Hepatocyte (in vitro differentiated cells): ENCODE data around the gene BPIFA2. TPM values are rescaled to one million over a fixed set of nuclear protein-coding genes. Genes with fewer than 3 reads are reported as not detected.
"Not testable (repeated sequence)": the region's sequence is repeated elsewhere in the genome, so short reads cannot be mapped to it uniquely, and the experiment has no call there.

Experiments used
- DNase-seq: peaks from one replicate; pipeline ENCODE4 v3.0.0-alpha.2; 2016; ENCODE audit warnings: low spot score
- H2AFZ ChIP-seq: fragments of 200-600 bp; sonication (generic); 2 replicates; pipeline ENCODE4 v1.6.0; 2016; ENCODE audit warnings: antibody characterized with exemption, mild to moderate bottlenecking
- H3K27ac ChIP-seq: fragments of 200-600 bp; sonication (generic); 2 replicates; pipeline ENCODE4 v1.5.1; 2016; ENCODE audit warnings: mild to moderate bottlenecking
- H3K27me3 ChIP-seq: fragments of 200-600 bp; sonication (generic); 2 replicates; pipeline ENCODE4 v1.6.1; 2016
- H3K36me3 ChIP-seq: fragments of 200-600 bp; sonication (generic); replicated peaks from 2 replicates; pipeline ENCODE4 v1.5.1; 2016; ENCODE audit warnings: low read depth; ENCODE audit not compliant: insufficient read depth
- H3K4me1 ChIP-seq: fragments of 200-600 bp; sonication (generic); 2 replicates; pipeline ENCODE4 v1.5.1; 2016; ENCODE audit warnings: mild to moderate bottlenecking, moderate library complexity; ENCODE audit not compliant: insufficient read depth
- H3K4me2 ChIP-seq: fragments of 200-600 bp; sonication (generic); 2 replicates; pipeline ENCODE4 v1.6.0; 2016
- H3K4me3 ChIP-seq: fragments of 200-600 bp; sonication (generic); 2 replicates; pipeline ENCODE4 v1.5.1; 2016; ENCODE audit warnings: mild to moderate bottlenecking
- H3K79me2 ChIP-seq: fragments of 200-600 bp; sonication (generic); 2 replicates; pipeline ENCODE4 v1.6.0; 2017; ENCODE audit warnings: mild to moderate bottlenecking
- H3K9me2 ChIP-seq: fragments of 200-600 bp; sonication (generic); replicated peaks from 2 replicates; pipeline ENCODE4 v1.6.0; 2017; ENCODE audit warnings: mild to moderate bottlenecking; ENCODE audit not compliant: insufficient read depth
- H3K9me3 ChIP-seq: fragments of 200-600 bp; sonication (generic); 2 replicates; pipeline ENCODE4 v1.5.1; 2016; ENCODE audit warnings: low read depth, mild to moderate bottlenecking
- H4K20me1 ChIP-seq: fragments of 200-600 bp; sonication (generic); 2 replicates; pipeline ENCODE4 v1.6.0; 2016; ENCODE audit warnings: mild to moderate bottlenecking; ENCODE audit not compliant: insufficient read depth, poor library complexity, severe bottlenecking
- EZH2 ChIP-seq: fragments of 200-600 bp; sonication (generic); IDR thresholded peaks from 2 replicates; pipeline ENCODE4 v1.6.1; 2016; ENCODE audit warnings: antibody characterized with exemption, mild to moderate bottlenecking, borderline replicate concordance
- EZH2phosphoT487 ChIP-seq: fragments of 200-600 bp; sonication (generic); IDR thresholded peaks from one replicate; pipeline ENCODE4 v1.6.1; 2018; ENCODE audit warnings: antibody characterized with exemption, mild to moderate bottlenecking, low read depth, moderate library complexity; ENCODE audit not compliant: unreplicated experiment, severe bottlenecking
- WGBS: methylation state at CpG from one replicate; pipeline ENCODE4 v1.1.6; 2016; ENCODE audit warnings: low lambda C conversion rate; ENCODE audit errors: missing lambda C conversion rate; 5-methylcytosine and 5-hydroxymethylcytosine counted together
- polyA plus RNA-seq: library from polyadenylated mRNA; unstranded; fragments of >200 nt; fragmentation: Nextera tagmentation; extraction: Ambion mirVana; gene quantifications from 2 replicates; pipeline ENCODE4 v1.2.1, GENCODE V29; 2016
- total RNA-seq: library from RNA; depleted of rRNA; stranded (reverse); fragments of >200 nt; gene quantifications from 2 replicates; pipeline ENCODE4 v1.2.3, GENCODE V29; 2014
- TF ChIP-seq, protein P1 (sequence below): fragments of 200-600 bp; sonication (generic); IDR thresholded peaks from 2 replicates; pipeline ENCODE4 v1.5.1; 2016; ENCODE audit warnings: antibody characterized with exemption, mild to moderate bottlenecking; ENCODE audit not compliant: poor library complexity

The BPIFA2 gene
- total and polyA plus RNA-seq, 2 experiments from 2014 or later: not detected

DNA sequence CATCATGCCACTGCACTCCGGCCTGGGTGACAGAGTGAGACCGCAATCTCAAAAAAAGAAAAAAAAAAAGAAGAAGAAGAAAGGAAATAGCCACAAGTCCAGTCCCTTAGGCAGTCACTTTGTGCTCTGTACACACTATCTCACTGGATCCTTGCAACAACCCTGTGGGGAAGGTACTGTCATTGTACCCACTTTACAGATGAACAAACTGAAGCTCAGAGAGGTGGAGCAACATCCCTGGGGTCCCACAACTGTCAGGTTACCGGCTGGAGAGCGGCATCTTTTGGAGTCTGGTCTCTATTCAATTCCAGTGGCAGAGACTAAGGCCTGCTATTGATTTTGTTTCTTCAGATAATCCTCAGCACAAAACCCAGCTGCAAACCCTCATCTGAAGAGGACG is 12.2 kb downstream of the BPIFA2 start:
- H2AFZ ChIP-seq: no peak overlapping the region
- no peaks in the 10 kb centered on the region for H4K20me1 ChIP-seq
- no peaks in the 10 kb centered on the region for H3K36me3 ChIP-seq
- no peak overlapping the region for H3K4me3 ChIP-seq
- WGBS: 93% methylated on average over 5 of the region's 5 CpGs
- no peak overlapping the region for H3K27ac ChIP-seq
- no peak overlapping the region for H3K4me2 ChIP-seq
- TF ChIP-seq EZH2 (no peak), EZH2phosphoT487 (no peak)
- TF ChIP-seq, protein P1, sequence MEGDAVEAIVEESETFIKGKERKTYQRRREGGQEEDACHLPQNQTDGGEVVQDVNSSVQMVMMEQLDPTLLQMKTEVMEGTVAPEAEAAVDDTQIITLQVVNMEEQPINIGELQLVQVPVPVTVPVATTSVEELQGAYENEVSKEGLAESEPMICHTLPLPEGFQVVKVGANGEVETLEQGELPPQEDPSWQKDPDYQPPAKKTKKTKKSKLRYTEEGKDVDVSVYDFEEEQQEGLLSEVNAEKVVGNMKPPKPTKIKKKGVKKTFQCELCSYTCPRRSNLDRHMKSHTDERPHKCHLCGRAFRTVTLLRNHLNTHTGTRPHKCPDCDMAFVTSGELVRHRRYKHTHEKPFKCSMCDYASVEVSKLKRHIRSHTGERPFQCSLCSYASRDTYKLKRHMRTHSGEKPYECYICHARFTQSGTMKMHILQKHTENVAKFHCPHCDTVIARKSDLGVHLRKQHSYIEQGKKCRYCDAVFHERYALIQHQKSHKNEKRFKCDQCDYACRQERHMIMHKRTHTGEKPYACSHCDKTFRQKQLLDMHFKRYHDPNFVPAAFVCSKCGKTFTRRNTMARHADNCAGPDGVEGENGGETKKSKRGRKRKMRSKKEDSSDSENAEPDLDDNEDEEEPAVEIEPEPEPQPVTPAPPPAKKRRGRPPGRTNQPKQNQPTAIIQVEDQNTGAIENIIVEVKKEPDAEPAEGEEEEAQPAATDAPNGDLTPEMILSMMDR: no peak
- no peaks in the 10 kb centered on the region for H3K79me2 ChIP-seq
- peaks cover 3% of the 10 kb centered on the region for H3K4me1 ChIP-seq
- no peaks in the 10 kb centered on the region for H3K9me3 ChIP-seq
- no peaks in the 10 kb centered on the region for H3K27me3 ChIP-seq
- no peak for DNase-seq
- H3K9me2 ChIP-seq: no peaks in the 10 kb centered on the region

DNA sequence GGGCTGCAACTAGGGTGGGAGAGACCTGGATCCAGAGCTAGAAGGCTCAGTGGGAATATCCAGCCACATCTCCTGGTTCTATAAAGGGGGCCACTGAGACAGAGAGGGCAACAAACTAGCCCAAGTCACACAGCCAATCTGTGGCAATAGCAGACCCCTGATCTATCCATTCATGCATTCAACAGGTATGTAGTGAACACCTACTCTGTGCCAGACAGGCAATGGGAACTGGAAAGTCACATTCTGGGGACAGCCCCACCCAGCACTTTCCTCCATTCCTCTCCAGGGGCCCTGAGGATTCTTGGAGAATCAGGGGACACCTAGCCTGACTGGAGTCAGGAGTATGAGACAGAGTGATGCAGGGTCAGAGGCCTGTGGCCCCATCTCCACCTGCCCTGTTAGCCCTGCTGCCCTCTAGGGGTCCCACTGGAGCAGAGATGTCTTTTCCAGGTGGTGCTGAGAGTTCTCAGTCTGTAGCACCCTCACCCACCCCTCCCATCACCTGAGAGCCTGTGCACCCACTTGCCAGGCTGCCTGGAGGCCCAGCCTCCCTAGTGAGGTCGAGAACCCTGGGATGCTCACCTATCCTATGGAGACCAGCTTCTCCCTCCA is 13.6 kb downstream of the BPIFA2 start:
- 83% methylated on average over 1 of the region's 1 CpG for WGBS
- Histone ChIP-seq H3K4me2 (no peak overlapping the region), H3K27ac (no peak overlapping the region), H3K36me3 (no peaks in the 10 kb centered on the region), H4K20me1 (no peaks in the 10 kb centered on the region), H2AFZ (no peak overlapping the region), H3K79me2 (no peaks in the 10 kb centered on the region), H3K9me3 (no peaks in the 10 kb centered on the region), H3K9me2 (no peaks in the 10 kb centered on the region), H3K27me3 (no peaks in the 10 kb centered on the region), H3K4me3 (no peak overlapping the region), H3K4me1 (peaks cover 3% of the 10 kb centered on the region)
- DNase-seq: no peak
- TF ChIP-seq EZH2phosphoT487 (no peak), EZH2 (no peak)
- TF ChIP-seq, protein P1: no peak

DNA sequence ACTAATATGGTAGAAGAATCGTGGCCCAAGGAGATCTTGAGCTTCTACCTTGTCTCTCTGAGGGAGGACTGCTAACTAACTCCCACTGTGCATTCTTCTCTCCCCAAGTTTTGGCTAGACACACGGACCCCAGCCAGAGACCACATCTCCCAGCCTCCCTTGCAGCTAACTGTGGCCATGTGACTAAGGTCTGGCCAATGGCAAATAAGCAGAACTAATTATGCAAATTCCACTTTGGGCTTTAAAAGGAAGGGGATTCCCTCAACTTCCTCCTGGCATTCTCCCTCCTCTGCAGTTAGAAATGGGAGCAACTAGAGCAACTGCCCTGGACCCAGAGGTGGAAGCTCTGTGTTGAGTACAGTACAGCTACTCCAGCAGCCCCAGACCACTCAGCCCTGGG is 15.4 kb downstream of the BPIFA2 start:
- Histone ChIP-seq H3K27me3 (no peaks in the 10 kb centered on the region), H3K36me3 (no peaks in the 10 kb centered on the region), H3K9me3 (no peaks in the 10 kb centered on the region), H4K20me1 (no peaks in the 10 kb centered on the region), H3K4me3 (no peak overlapping the region), H3K9me2 (no peaks in the 10 kb centered on the region), H3K79me2 (no peaks in the 10 kb centered on the region), H3K4me1 (peaks cover 2% of the 10 kb centered on the region), H3K27ac (no peak overlapping the region), H2AFZ (no peak overlapping the region), H3K4me2 (no peak overlapping the region)
- TF ChIP-seq EZH2 (no peak), EZH2phosphoT487 (no peak)
- TF ChIP-seq, protein P1: no peak
- DNase-seq: no peak
- WGBS: 88% methylated on average over 2 of the region's 2 CpGs

DNA sequence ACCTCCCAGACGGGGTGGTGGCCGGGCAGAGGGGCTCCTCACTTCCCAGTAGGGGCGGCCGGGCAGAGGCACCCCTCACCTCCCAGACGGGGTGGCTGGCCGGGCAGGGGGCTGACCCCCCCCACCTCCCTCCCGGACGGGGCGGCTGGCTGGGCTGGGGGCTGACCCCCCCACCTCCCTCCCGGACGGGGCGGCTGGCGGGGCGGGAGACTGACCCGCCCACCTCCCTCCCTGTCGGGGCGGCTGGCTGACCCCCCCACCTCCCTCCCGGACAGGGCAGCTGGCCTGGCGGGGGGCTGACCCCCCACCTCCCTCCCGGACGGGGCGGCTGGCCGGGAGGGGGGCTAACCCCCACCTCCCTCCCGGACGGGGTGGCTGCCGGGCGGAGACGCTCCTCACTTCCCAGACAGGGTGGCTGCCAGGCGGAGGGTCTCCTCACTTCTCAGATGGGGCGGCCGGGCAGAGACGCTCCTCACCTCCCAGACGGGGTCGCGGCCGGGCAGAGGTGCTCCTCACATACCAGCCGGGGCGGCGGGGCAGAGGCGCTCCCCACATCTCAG is 17.2 kb downstream of the BPIFA2 start:
- not testable (repeated sequence) for H3K9me3 ChIP-seq, H3K9me2 ChIP-seq, H3K27ac ChIP-seq, H2AFZ ChIP-seq, DNase-seq, H3K36me3 ChIP-seq, H3K4me3 ChIP-seq, H3K79me2 ChIP-seq, H3K4me1 ChIP-seq, H3K4me2 ChIP-seq, H4K20me1 ChIP-seq, H3K27me3 ChIP-seq
- WGBS: 97% methylated on average over 14 of the region's 40 CpGs
